Calu3 (cell line): ENCODE measurements around the gene FAHD2A. TPM values are rescaled to one million over a fixed set of nuclear protein-coding genes. Genes with fewer than 3 reads are reported as not detected.
"Not testable (repeated sequence)": the region's sequence is repeated elsewhere in the genome, so short reads cannot be mapped to it uniquely, and the experiment has no call there.

Experiments used
- BruUV-seq: library from RNA; stranded (reverse); fragments of 400-500 nt; replicated peaks from 2 replicates; lab custom pipeline; 2021; lab: Mats Ljungman, UMichigan
- CTCF ChIA-PET: fragments of 300-600 bp; sonication (Branson Sonifier 250); formaldehyde crosslinking; loops from one replicate; lab custom pipeline; 2022; ENCODE audit warnings: antibody characterized with exemption; lab: Charles Lee
- DNase-seq: peaks from one replicate; pipeline ENCODE4 v3.0.0; 2022
- H3K27ac Mint-ChIP-seq: one replicate; pipeline ENCODE4 v1.8.0; 2022; ENCODE audit warnings: mixed read lengths; ENCODE audit not compliant: unreplicated experiment
- H3K27me3 Mint-ChIP-seq: one replicate; pipeline ENCODE4 v1.8.0; 2022; ENCODE audit warnings: mixed read lengths; ENCODE audit not compliant: unreplicated experiment
- H3K36me3 Mint-ChIP-seq: one replicate; pipeline ENCODE4 v1.8.0; 2022; ENCODE audit warnings: mild to moderate bottlenecking, moderate library complexity, mixed read lengths; ENCODE audit not compliant: insufficient read depth, unreplicated experiment
- H3K4me1 Mint-ChIP-seq: one replicate; pipeline ENCODE4 v1.8.0; 2022; ENCODE audit warnings: mild to moderate bottlenecking, low read depth, mixed read lengths; ENCODE audit not compliant: unreplicated experiment
- H3K4me3 Mint-ChIP-seq: one replicate; pipeline ENCODE4 v1.8.0; 2022; ENCODE audit warnings: mild to moderate bottlenecking, low read depth, moderate library complexity, mixed read lengths; ENCODE audit not compliant: unreplicated experiment
- H3K9me3 Mint-ChIP-seq: one replicate; pipeline ENCODE4 v1.8.0; 2022; ENCODE audit warnings: low read depth, mixed read lengths; ENCODE audit not compliant: unreplicated experiment
- intact Hi-C: fragments of 100-400 bp; cut with micrococcal nuclease; formaldehyde crosslinking; loops from one replicate; pipeline ENCODE4 v1.10.0; 2022; ENCODE audit not compliant: unreplicated experiment
- total RNA-seq: library from RNA; stranded (reverse); gene quantifications from 2 replicates; pipeline ENCODE4 v1.2.3, GENCODE V29; 2022
- TF ChIP-seq, protein P1 (sequence below): fragments of 200-600 bp; IDR thresholded peaks from one replicate; pipeline ENCODE4 v1.8.0; 2022; ENCODE audit warnings: antibody characterized with exemption; ENCODE audit not compliant: unreplicated experiment

Gene FAHD2A
- total RNA-seq, 1 experiment from 2014 or later: 29.1 TPM

DNA sequence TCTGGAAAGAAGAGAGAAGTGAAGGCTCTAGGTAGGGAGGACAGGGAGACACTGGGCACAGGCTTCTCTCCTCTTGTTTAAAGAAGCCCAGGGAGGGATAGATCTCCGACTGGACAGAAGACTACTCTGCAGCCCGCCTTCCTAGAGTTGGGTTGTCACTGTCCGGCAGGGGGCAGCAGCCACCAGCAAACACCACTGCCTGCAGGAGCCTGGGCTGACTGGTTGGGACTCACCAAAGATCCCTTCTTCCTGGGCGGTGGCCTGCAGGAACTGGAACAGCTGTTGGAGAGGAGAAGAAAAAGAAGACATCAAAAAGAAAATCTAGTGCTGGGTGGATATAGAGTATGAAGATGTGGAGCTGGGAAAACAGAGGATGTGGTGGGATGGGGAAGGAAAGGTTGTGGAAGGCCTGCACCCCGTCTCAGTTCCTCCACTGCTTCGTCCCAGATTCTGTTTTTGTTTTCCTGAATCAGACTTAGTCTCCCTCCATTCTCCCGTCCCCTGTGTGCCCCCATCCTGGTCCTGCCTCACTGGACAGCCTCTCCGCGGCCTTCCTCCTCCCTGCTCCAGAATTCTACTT, 11.6 kb downstream of the FAHD2A start:
- CTCF ChIA-PET, BruUV-seq, H3K36me3 Mint-ChIP-seq, H3K9me3 Mint-ChIP-seq, H3K27me3 Mint-ChIP-seq, H3K4me1 Mint-ChIP-seq, H3K4me3 Mint-ChIP-seq: not testable (repeated sequence)
- TF ChIP-seq, protein P1, sequence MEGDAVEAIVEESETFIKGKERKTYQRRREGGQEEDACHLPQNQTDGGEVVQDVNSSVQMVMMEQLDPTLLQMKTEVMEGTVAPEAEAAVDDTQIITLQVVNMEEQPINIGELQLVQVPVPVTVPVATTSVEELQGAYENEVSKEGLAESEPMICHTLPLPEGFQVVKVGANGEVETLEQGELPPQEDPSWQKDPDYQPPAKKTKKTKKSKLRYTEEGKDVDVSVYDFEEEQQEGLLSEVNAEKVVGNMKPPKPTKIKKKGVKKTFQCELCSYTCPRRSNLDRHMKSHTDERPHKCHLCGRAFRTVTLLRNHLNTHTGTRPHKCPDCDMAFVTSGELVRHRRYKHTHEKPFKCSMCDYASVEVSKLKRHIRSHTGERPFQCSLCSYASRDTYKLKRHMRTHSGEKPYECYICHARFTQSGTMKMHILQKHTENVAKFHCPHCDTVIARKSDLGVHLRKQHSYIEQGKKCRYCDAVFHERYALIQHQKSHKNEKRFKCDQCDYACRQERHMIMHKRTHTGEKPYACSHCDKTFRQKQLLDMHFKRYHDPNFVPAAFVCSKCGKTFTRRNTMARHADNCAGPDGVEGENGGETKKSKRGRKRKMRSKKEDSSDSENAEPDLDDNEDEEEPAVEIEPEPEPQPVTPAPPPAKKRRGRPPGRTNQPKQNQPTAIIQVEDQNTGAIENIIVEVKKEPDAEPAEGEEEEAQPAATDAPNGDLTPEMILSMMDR: peak; percentile 85
- DNase-seq: peak; percentile 89
- peak overlapping the region; percentile 1 for H3K27ac Mint-ChIP-seq
- intact Hi-C loops: loop anchor here (1.0 kb wide), 1 partner anchor 315 kb away; no protein-coding TSS in a partner anchor

DNA sequence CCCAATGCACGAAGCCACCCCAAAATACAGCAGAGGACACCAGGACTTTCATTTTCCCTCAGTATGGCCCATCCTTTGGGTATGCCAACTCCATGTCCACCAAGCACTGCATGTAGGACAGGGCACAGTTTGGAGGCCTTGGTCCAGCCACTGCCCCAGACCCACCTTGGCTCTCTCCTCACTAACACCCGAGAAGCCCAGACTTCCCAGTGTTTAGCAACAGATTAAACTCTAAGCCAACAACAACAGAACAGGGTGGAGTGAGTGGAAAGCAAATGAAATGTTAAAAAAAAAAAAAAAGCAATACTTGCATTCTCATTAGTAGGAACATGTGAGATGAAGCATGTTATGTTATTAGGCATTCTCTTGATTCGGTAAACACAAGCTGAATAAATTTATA, 12.6 kb downstream of the FAHD2A start:
- BruUV-seq, H3K4me1 Mint-ChIP-seq, DNase-seq, intact Hi-C loops, H3K9me3 Mint-ChIP-seq, H3K36me3 Mint-ChIP-seq, H3K4me3 Mint-ChIP-seq, H3K27me3 Mint-ChIP-seq, H3K27ac Mint-ChIP-seq: not testable (repeated sequence)
- CTCF ChIA-PET: interaction anchor here (0.6 kb wide), 1 partner anchor 309 kb away, joined by 3 read pairs; no protein-coding TSS in a partner anchor

DNA sequence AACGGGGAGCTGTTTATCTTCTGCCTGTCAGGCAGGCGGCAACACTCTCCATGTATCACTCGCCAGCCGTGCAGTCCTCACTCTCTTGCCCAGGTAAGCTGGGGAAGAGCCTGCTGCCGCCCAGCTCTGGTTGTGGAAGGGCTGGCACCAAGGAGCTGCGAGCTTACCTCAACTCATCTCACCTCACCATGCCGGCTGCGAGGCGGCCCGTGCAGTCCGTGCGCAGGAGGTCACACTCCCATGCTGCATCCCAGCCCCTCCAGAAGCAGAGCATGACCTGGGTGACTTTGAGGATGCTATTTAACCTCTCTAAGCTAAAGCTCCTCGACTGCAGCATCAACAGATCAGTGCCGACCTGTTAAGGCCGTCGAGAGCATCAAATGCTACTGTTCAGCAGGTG, 13.1 kb downstream of the FAHD2A start:
- BruUV-seq, H3K9me3 Mint-ChIP-seq, H3K4me1 Mint-ChIP-seq, H3K27me3 Mint-ChIP-seq, intact Hi-C loops, H3K27ac Mint-ChIP-seq, H3K36me3 Mint-ChIP-seq, DNase-seq, H3K4me3 Mint-ChIP-seq: not testable (repeated sequence)
- CTCF ChIA-PET: interaction anchor here (0.6 kb wide), 1 partner anchor 308 kb away, joined by 3 read pairs; no protein-coding TSS in a partner anchor

DNA sequence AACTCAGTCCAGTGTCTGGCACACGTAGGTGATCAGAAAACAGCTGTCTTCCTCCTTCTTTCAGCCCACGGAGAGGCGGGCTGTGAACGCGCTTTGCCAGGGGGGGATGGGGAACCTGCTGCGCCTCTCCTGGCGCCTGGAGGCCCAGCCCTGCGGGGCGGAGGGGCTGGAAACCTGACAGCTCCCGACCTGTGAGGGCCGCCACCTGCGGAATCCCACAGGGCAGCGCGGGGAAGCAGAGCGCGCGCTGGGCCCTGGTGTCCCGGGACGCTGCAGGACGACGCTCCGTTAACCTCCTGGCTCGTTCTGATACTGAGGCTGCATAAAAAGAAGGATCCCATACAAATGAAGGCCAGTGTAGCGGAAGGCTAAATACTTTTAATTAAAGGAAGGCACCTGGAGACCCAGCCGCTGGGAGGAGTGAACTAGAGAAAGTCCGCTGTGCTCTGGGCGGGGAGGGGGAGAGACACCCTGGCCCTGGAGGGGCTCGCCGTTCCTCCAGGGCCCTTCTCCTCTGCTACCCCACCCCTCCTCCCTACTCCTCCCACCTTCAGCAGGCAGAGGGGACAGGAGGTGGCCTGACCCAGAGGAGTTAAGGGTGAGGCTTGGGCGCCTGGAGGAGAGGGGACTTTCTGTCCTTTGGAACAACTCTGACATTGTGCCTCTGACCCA, 24.8 kb downstream of the FAHD2A start:
- H3K4me3 Mint-ChIP-seq, H3K36me3 Mint-ChIP-seq, H3K27ac Mint-ChIP-seq, H3K27me3 Mint-ChIP-seq, H3K9me3 Mint-ChIP-seq, intact Hi-C loops, BruUV-seq, CTCF ChIA-PET, DNase-seq: not testable (repeated sequence)
- peaks cover 10% of the 10 kb centered on the region for H3K4me1 Mint-ChIP-seq

DNA sequence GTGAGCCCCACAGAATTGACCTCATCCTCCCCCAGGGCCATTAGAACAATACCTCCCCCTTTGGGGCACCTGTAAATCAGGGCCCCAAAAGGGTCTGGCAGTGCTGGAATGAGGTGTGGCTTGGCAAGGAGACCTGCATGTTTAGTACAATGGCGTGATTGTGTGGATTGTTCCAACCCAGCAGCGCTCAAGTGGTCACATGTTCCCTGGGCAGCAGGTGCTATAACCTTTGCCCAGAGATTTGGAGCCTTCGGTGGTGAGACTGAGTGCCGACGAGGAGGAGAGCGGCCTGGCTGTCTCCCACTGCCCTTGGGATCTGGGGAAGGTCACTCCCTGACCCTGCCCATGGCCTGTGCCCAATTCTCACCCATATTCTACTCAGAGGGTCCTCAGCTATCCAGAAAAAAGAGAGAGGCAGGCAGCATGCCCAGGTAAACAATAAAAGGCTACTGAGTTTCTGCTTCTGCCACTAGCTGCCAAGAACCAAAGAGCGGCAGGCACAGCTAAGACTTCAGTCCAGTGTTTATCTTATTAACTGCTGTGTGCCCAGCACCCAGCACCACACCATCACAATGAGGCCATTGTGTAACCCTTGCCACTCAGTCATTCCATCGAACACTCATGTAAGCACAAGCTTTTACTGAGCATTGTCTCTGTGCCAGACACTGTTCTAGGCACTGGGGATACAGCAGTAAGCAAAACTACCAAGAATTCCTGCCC, 27.4 kb downstream of the FAHD2A start:
- intact Hi-C loops, CTCF ChIA-PET, H3K36me3 Mint-ChIP-seq: not testable (repeated sequence)

DNA sequence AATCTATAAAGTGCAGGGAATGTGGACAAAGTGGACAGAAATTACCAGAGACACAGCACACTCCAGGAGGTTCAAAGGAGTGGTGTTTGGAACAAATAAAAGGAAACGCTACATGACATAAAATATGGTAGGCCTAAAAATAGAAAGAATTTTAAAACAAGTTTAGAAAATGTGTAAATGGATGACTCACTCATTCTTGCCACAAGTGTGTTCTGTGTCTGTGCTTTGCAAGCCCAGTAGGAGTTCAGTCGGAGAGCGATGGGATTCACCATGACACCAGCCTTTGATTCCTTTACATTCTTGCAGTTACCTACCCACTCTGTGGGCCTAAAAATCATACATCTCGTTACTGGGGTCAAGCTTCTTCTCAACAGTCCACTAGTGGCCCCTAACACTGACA, 30.9 kb downstream of the FAHD2A start:
- DNase-seq, BruUV-seq, H3K36me3 Mint-ChIP-seq, intact Hi-C loops, CTCF ChIA-PET, H3K27me3 Mint-ChIP-seq, H3K4me3 Mint-ChIP-seq, H3K27ac Mint-ChIP-seq, H3K9me3 Mint-ChIP-seq: not testable (repeated sequence)
- peaks cover 10% of the 10 kb centered on the region for H3K4me1 Mint-ChIP-seq

More for the DNA sequence above, 27.4 kb downstream of the FAHD2A start:
- H3K27me3 Mint-ChIP-seq, BruUV-seq, H3K4me3 Mint-ChIP-seq, H3K27ac Mint-ChIP-seq, DNase-seq, H3K9me3 Mint-ChIP-seq: not testable (repeated sequence)
- H3K4me1 Mint-ChIP-seq: peaks cover 10% of the 10 kb centered on the region

DNA sequence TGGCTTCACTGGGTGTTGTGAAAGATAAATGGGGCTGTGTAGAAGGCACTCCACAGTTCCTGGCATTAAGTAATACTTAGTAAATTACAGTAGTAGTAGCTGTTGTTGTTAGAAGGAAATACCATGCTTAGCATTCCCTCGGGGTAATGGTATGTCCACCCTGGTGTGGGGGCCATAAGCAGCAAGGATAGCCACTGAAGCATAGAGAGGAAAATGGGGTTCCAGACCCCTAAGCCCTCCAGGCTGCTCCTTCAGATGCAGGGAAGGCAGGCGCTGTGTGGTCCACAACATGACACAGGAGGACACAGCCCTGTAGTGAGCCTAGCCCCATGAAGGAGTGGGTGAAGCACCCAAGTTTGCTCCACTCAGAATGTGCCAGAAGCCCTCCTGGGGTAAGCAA, 31.5 kb downstream of the FAHD2A start:
- H3K36me3 Mint-ChIP-seq, DNase-seq, H3K9me3 Mint-ChIP-seq, intact Hi-C loops, BruUV-seq, H3K27ac Mint-ChIP-seq, H3K27me3 Mint-ChIP-seq, H3K4me3 Mint-ChIP-seq, CTCF ChIA-PET: not testable (repeated sequence)
- H3K4me1 Mint-ChIP-seq: peaks cover 10% of the 10 kb centered on the region

DNA sequence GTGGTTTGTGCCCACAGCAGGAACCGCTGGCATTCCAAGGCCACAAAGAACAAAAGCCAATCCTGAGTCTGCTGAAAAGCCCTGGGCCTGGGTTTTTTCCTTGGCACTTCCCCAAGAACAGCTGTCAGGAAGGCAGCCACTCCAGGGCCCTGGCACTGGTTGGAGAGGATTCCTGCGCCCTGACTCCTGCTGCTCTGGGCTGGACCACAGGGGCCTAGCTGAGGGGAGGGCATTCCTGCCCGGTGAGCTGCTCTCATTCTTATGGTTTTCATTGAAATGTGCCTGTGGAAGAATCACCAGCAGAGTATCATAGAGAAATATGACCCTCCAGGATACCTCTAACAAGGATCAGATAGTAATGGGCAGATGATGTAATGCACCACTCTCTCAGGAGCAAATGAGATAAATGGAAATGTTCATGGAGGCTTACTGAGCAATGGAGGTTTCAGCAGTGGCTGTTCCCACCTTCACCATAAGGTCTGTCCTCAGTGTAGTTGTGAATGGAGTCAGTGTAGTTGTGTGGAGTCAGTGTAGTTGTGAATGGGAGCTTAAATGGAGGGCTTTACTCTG, 32.1 kb downstream of the FAHD2A start:
- intact Hi-C loops, H3K4me3 Mint-ChIP-seq, BruUV-seq, CTCF ChIA-PET, H3K9me3 Mint-ChIP-seq, H3K27me3 Mint-ChIP-seq, H3K36me3 Mint-ChIP-seq: not testable (repeated sequence)
- Mint-ChIP-seq H3K4me1 (peaks cover 10% of the 10 kb centered on the region), H3K27ac (peak overlapping the region; percentile 52)
- DNase-seq: peak; percentile 86
